ENCODE data around the gene VPS33B.
A peak's percentile ranks its signal among the peaks of the same experiment; 100 is the strongest.

VPS33B gene

DNA sequence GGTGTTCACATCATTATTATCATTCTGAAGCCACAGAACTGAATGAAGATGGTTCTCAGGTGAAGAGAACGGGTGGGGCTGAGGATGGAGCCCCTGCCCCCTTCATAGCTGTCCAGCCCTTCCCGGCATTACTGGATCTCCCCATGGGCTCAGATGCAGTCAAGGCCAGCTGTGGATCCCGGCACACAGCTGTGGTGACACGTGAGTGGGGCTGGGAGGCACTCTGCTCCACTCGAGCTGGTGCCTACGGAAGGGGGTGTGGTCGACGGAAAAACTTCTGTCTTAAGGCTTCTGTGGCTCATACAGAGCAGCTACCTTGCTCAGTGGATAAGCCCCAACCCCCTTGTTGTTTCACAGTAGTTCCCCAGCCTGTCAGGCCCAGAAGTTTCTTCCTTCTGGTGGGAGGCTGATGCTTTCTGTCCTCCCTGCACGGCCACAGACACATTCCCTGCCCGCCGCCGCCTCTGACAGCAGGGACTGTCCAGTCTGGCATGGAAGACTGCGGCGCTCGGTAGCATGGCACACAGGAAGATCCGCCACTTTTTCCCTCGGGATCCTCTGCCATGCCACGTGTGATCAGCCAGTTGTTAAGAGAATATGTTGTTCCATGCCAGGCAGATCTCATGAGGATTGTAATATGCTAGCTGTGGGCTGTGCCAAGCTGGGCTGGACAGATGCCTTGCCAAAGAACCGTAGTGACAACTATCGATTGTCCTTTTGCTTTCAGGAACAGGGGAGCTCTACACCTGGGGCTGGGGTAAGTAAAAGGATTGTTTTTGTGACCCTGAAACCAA lies 61.9 kb downstream of the VPS33B start:
- TF ChIP-seq, protein P1, sequence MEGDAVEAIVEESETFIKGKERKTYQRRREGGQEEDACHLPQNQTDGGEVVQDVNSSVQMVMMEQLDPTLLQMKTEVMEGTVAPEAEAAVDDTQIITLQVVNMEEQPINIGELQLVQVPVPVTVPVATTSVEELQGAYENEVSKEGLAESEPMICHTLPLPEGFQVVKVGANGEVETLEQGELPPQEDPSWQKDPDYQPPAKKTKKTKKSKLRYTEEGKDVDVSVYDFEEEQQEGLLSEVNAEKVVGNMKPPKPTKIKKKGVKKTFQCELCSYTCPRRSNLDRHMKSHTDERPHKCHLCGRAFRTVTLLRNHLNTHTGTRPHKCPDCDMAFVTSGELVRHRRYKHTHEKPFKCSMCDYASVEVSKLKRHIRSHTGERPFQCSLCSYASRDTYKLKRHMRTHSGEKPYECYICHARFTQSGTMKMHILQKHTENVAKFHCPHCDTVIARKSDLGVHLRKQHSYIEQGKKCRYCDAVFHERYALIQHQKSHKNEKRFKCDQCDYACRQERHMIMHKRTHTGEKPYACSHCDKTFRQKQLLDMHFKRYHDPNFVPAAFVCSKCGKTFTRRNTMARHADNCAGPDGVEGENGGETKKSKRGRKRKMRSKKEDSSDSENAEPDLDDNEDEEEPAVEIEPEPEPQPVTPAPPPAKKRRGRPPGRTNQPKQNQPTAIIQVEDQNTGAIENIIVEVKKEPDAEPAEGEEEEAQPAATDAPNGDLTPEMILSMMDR (IDR thresholded peaks at IDR 0.05; ENCODE audit: low read depth, low read length), result no peak
- H3K4me3 ChIP-seq (ENCODE audit: low read depth, low read length), result no peak overlapping the region

DNA sequence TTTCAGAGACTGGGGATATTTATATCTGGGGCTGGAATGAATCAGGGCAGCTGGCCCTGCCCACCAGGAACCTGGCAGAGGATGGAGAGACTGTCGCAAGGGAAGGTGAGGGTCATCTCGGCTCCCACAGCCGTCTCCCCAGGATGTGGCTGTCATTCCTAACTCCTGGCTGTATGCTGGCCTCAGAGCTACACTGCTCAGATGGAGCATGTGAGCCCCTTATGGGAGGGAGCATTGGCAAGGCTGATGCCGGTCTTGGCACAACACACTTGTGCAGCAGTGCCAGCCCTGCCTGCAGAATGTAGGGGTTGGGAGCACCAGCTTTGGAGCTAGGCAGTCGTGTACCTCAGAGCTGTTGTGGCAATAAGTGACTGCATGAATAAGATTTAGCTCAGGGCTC lies 62.5 kb downstream of the VPS33B start:
- TF ChIP-seq, protein P1 (IDR thresholded peaks at IDR 0.05; ENCODE audit: low read depth, low read length), result no peak
- H3K4me3 ChIP-seq (ENCODE audit: low read depth, low read length), result no peak overlapping the region

DNA sequence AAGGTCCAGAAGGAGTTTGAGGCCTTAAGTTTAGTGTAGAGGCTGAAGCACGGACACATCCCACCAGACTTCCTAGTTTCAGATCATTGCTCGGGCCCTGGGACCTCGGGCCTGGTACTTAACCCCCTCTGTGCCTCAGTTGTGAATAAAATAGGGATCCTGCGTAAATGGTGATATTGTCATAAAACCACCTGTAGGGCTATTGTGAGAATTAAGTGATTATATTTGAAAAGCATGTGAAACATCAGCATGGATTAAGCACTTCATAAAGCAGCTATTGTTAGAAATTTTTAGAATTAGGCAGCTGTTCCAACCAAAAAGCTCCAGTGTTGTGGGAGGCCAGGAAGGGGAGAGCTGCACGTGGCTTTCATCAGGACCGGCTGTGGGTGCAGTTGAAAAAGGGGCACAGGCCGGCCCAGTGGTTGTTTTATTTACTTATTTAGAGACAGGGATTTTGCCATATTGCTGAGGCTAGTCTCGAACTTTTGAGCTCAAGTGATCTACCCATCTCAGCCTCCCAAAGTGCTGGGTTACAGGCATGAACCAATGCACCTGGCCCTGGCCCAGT lies 63.3 kb downstream of the VPS33B start:
- H3K4me3 ChIP-seq (ENCODE audit: low read depth, low read length), result no peak overlapping the region
- TF ChIP-seq, protein P1 (IDR thresholded peaks at IDR 0.05; ENCODE audit: low read depth, low read length), result no peak

DNA sequence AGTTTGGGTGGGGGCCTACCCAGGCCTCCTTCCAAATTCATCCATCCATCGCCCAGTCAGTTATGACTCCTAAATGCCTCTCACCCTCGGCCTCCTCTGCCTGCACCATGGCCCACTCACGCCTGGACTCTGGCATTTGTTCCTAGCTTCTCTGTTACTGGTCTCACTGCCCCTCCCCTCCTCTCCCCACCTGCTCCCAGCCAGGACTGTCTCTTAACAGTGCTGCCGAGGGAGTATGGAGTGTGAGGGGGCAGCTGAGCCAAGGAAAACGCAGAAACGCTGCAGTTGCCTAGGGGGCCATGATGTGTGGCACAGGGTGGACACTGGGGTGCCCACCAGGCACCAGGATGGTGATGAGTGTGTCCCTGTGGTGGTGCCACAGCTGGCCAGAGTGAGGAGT lies 64.6 kb downstream of the VPS33B start:
- H3K4me3 ChIP-seq (ENCODE audit: low read depth, low read length), result peak overlapping the region; percentile 59; the same call in 1 of the 2 replicates

DNA sequence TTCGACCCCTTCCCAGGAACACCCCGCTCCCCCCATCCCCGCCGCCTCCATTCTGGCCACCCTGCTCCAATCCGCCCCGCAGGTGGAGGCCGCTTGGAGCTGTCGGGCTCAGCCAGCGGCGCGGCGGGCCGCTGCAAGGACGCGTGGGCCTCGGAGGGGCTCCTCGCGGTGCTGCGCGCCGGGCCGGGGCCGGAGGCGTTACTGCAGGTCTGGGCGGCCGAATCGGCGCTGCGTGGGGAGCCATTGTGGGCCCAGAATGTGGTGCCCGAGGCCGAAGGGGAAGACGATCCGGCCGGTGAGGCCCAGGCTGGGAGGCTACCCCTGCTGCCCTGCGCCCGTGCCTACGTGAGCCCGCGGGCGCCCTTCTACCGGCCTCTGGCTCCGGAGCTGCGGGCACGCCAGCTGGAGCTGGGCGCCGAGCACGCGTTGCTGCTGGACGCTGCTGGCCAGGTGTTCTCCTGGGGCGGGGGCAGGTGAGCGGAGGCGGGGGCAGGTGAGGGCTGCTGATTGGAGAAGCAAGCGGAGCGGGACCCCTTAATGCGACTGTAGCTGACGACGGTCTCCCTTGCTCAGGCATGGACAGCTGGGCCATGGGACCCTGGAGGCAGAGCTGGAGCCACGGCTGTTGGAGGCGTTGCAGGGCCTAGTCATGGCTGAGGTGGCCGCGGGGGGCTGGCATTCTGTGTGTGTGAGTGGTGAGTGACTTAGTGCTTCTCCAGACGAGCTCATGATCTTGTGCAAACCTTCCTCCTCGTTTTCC lies 65.2 kb downstream of the VPS33B start:
- H3K4me3 ChIP-seq (ENCODE audit: low read depth, low read length), result peak overlapping the region; percentile 59
- TF ChIP-seq, protein P1 (IDR thresholded peaks at IDR 0.05; ENCODE audit: low read depth, low read length), result no peak

More for the DNA sequence above, 64.6 kb downstream of the VPS33B start:
- TF ChIP-seq, protein P1 (IDR thresholded peaks at IDR 0.05; ENCODE audit: low read depth, low read length), result no peak

DNA sequence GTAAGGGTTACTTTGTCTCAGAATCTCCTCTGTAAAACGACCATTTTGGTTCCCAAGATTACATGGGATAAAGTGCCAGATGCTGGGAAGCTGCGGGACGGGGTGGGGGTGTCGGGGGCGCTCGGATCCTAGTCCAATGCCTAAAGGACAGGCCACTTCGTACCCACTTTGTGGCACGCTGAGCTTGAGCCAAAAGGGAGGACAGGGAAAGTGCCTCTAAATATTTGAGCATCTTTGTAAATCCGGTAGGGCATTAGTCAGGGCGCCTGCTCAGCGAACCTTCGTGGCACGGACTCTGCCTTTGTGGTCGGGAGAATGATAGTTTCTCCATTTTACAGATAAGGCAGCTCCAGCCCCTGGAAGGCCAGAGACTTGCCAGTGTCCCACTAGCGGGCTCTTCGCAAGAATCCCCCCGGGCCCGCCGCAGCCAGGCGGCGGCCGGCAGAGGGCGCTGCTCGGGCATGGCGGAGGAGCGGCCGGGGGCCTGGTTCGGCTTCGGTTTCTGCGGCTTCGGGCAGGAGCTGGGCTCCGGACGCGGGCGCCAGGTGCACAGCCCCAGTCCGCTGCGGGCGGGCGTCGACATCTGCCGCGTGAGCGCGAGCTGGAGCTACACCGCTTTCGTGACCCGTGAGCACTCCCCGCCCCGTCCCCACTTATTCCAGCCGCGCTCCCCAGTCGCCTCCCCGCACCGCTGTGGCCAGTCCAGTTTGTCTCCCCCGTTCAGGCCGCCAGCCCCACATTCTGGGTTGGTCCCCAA lies 65.9 kb downstream of the VPS33B start:
- peak overlapping the region; percentile 59 for H3K4me3 ChIP-seq (ENCODE audit: low read depth, low read length)

More for the DNA sequence above, 65.9 kb downstream of the VPS33B start:
- TF ChIP-seq, protein P1 (IDR thresholded peaks at IDR 0.05; ENCODE audit: low read depth, low read length), result peak; percentile 94

Data from WI38 (cell line).